HEK293 (cell line): Measurements from ENCODE around the gene CD19.

Source experiments
- CTCF ChIA-PET: fragments of 350-600 bp; formaldehyde crosslinking; extraction: SDS; loops from one replicate; lab custom pipeline; 2021; ENCODE audit warnings: antibody characterized with exemption; lab: Yijun Ruan, JAX
- POLR2A ChIA-PET: fragments of 300-600 bp; formaldehyde crosslinking; extraction: SDS; loops from one replicate; lab custom pipeline; 2020; ENCODE audit warnings: antibody characterized with exemption, inconsistent platforms; lab: Yijun Ruan, JAX
- H3K27ac ChIP-seq: fragments of 200-500 bp; sonication (Bioruptor generic); 2 replicates; pipeline ENCODE4 v1.5.1; 2014; ENCODE audit warnings: low read depth, low read length, control low read depth, inconsistent platforms; ENCODE audit errors: extremely low read depth
- H3K36me3 ChIP-seq, 2 experiments: fragments of 200-500 bp in 1 of 2; sonication (Bioruptor generic) in 1 of 2; 1 replicate in 1 of 2; 2 replicates in 1 of 2; pipeline ENCODE4 v1.5.1; 2014 to 2017; ENCODE audit warnings: inconsistent platforms in 2 of 2, low read length in 2 of 2; ENCODE audit not compliant: control insufficient read depth in 2 of 2, insufficient read depth in 1 of 2
- H3K4me1 ChIP-seq: fragments of 200-500 bp; sonication (Bioruptor generic); 2 replicates; pipeline ENCODE4 v1.5.1; 2014; ENCODE audit warnings: mild to moderate bottlenecking, low read length, inconsistent platforms; ENCODE audit not compliant: control insufficient read depth, insufficient read depth
- H3K4me3 ChIP-seq: 2 replicates; pipeline ENCODE4 v1.5.1; 2011; ENCODE audit warnings: low read depth, mild to moderate bottlenecking, control low read depth, low read length, moderate library complexity
- H3K9me3 ChIP-seq: fragments of 200-500 bp; sonication (Bioruptor generic); 2 replicates; pipeline ENCODE4 v1.5.1; 2014; ENCODE audit warnings: low read depth, low read length, inconsistent platforms; ENCODE audit not compliant: control insufficient read depth, insufficient read depth
- EGR2 ChIP-seq: fragments of 450-650 bp; formaldehyde crosslinking; IDR thresholded peaks from 2 replicates; pipeline ENCODE4 v1.5.1; 2016; ENCODE audit warnings: low read depth, missing biosample characterization, missing genetic modification characterization
- HIC1 ChIP-seq: fragments of 450-650 bp; formaldehyde crosslinking; IDR thresholded peaks from 2 replicates; pipeline ENCODE4 v1.5.1; 2016; ENCODE audit warnings: missing biosample characterization, missing genetic modification characterization
- OSR2 ChIP-seq: fragments of 450-650 bp; formaldehyde crosslinking; IDR thresholded peaks from 2 replicates; pipeline ENCODE4 v1.5.1; 2016; ENCODE audit warnings: missing biosample characterization, missing genetic modification characterization
- RBAK ChIP-seq: fragments of 450-650 bp; formaldehyde crosslinking; IDR thresholded peaks from 2 replicates; pipeline ENCODE4 v1.5.1; 2016; ENCODE audit warnings: missing biosample characterization, missing genetic modification characterization
- SETDB1 ChIP-seq: IDR thresholded peaks from one replicate; pipeline ENCODE4 v1.6.1; 2017; ENCODE audit warnings: mild to moderate bottlenecking, low read length, moderate library complexity, mixed read lengths; ENCODE audit not compliant: insufficient read length
- ZNF121 ChIP-seq: fragments of 450-650 bp; formaldehyde crosslinking; IDR thresholded peaks from 2 replicates; pipeline ENCODE4 v1.5.1; 2016; ENCODE audit warnings: missing biosample characterization, missing genetic modification characterization
- ZNF138 ChIP-seq: fragments of 450-650 bp; formaldehyde crosslinking; IDR thresholded peaks from 2 replicates; pipeline ENCODE4 v1.5.1; 2016; ENCODE audit warnings: missing biosample characterization, missing genetic modification characterization, borderline replicate concordance
- ZNF148 ChIP-seq: fragments of 450-650 bp; formaldehyde crosslinking; IDR thresholded peaks from 2 replicates; pipeline ENCODE4 v1.5.0; 2017; ENCODE audit warnings: missing biosample characterization, missing genetic modification characterization, borderline replicate concordance
- ZNF169 ChIP-seq: fragments of 450-650 bp; formaldehyde crosslinking; IDR thresholded peaks from 2 replicates; pipeline ENCODE4 v1.5.1; 2016; ENCODE audit warnings: missing biosample characterization, missing genetic modification characterization
- ZNF19 ChIP-seq: fragments of 450-650 bp; formaldehyde crosslinking; IDR thresholded peaks from 2 replicates; pipeline ENCODE4; 2016; ENCODE audit warnings: missing biosample characterization, missing genetic modification characterization, low read depth
- ZNF266 ChIP-seq: fragments of 450-650 bp; formaldehyde crosslinking; IDR thresholded peaks from 2 replicates; pipeline ENCODE4 v1.5.1; 2016; ENCODE audit warnings: missing biosample characterization, missing genetic modification characterization, low read depth
- ZNF341 ChIP-seq: fragments of 450-650 bp; formaldehyde crosslinking; IDR thresholded peaks from 2 replicates; pipeline ENCODE4; 2016; ENCODE audit warnings: low read depth, missing biosample characterization, missing genetic modification characterization
- ZNF473 ChIP-seq: fragments of 450-650 bp; formaldehyde crosslinking; IDR thresholded peaks from 2 replicates; pipeline ENCODE4 v1.5.1; 2017; ENCODE audit warnings: missing biosample characterization, missing genetic modification characterization
- ZNF514 ChIP-seq: fragments of 450-650 bp; formaldehyde crosslinking; IDR thresholded peaks from 2 replicates; pipeline ENCODE4 v1.5.1; 2016; ENCODE audit warnings: missing biosample characterization, missing genetic modification characterization
- ZNF585B ChIP-seq: fragments of 450-650 bp; formaldehyde crosslinking; IDR thresholded peaks from 2 replicates; pipeline ENCODE4 v1.5.1; 2016; ENCODE audit warnings: missing biosample characterization, missing genetic modification characterization
- ZNF843 ChIP-seq: fragments of 450-650 bp; formaldehyde crosslinking; IDR thresholded peaks from 2 replicates; pipeline ENCODE4 v1.5.1; 2016; ENCODE audit warnings: missing biosample characterization, missing genetic modification characterization
- ZSCAN18 ChIP-seq: fragments of 450-650 bp; formaldehyde crosslinking; IDR thresholded peaks from 2 replicates; pipeline ENCODE4 v1.5.1; 2016; ENCODE audit warnings: missing biosample characterization, missing genetic modification characterization
- TF ChIP-seq, protein P1 (sequence below): fragments of 450-650 bp; formaldehyde crosslinking; IDR thresholded peaks from 2 replicates; pipeline ENCODE4; 2016; ENCODE audit warnings: missing biosample characterization, missing genetic modification characterization
- TF ChIP-seq, protein P2 (sequence below): fragments of 450-650 bp; formaldehyde crosslinking; IDR thresholded peaks from 2 replicates; pipeline ENCODE4 v1.5.1; 2017; ENCODE audit warnings: missing biosample characterization, missing genetic modification characterization
- TF ChIP-seq, protein P3 (sequence below): fragments of 450-650 bp; IDR thresholded peaks from 2 replicates; pipeline ENCODE4 v1.5.1; 2018; ENCODE audit warnings: missing biosample characterization, missing genetic modification characterization
- TF ChIP-seq, protein P4 (sequence below): fragments of 450-650 bp; formaldehyde crosslinking; IDR thresholded peaks from 2 replicates; pipeline ENCODE4 v1.5.1; 2016; ENCODE audit warnings: missing biosample characterization, missing genetic modification characterization

Gene CD19

DNA sequence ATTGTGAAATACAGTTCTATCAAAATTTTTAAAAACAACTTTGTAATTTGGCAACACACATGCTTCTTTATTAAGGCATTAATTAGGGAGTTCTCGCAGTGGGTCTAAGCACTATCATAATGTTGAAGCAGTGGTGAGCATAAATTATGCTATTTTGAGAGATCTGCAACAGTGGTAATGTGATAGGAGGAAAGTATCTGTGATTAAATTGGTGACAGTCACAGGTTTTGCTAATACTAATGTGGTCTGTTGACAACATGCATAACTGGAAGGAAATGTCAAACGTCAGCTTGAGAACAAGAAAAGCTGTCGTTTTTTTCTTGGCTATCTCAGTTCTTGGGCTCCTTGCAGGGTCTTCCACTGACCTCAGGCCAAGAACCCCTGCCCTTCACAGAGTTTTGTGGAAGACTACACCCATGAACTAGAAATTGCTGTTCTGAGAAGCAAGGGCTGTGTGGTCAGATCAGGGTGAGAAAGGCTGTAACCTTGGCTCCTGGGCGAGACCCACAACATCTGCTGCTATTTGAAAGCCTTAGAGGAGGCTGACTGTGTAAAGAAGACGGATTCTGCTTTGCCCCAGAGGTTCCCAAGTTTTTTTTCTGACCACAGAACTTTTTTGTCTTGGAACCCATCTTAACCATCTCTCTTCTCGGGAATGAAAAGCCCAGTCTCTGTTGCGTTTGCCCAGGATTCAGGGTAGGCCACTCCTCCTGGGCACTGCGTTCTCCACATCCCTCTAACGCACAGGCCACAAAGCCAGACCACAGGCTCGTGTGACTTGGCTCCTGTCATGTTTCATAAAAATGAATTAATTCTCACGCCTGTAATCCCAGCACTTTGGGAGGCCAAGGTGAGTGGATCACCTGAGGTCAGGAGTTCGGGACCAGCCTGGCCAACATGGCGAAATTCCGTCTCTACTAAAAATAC is 39.5 kb upstream of the CD19 start:
- CTCF ChIA-PET: no interaction called here
- TF ChIP-seq ZNF148 (tag by site-specific recombination): no peak

DNA sequence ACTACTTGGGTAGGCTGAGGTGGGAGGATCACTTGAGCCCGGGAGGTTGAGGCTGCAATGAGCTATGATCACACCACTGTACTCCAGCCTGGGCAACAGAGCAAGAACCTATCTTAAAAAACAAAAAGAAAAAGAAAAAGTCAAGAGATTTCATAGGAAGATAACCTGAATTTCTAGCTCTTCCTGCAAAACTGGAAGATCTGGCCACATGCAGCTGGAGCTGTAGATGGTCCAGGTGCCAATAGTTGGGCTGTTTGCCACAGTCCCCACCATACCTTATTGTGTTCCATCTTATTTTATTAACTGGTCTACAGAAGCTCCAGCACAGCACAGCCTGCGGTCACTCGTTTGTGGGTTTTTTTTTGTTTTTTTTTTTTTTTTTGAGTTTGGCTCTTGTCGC is 38.5 kb upstream of the CD19 start:
- Histone ChIP-seq H3K9me3 (no peaks in the 10 kb centered on the region), H3K27ac (no peak overlapping the region), H3K4me1 (no peaks in the 10 kb centered on the region), H3K4me3 (no peak overlapping the region), H3K36me3 (peaks cover 0 to 17% of the 10 kb centered on the region in 2 experiments; a peak in 2 of 3 replicates)
- ChIA-PET POLR2A (no interaction called here), CTCF (no interaction called here)
- TF ChIP-seq, protein P1, sequence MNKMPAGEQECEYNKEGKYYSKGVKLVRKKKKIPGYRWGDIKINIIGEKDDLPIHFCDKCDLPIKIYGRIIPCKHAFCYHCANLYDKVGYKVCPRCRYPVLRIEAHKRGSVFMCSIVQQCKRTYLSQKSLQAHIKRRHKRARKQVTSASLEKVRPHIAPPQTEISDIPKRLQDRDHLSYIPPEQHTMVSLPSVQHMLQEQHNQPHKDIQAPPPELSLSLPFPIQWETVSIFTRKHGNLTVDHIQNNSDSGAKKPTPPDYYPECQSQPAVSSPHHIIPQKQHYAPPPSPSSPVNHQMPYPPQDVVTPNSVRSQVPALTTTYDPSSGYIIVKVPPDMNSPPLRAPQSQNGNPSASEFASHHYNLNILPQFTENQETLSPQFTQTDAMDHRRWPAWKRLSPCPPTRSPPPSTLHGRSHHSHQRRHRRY (tag by site-specific recombination): no peak
- no peak for TF ChIP-seq RBAK
- no peak for TF ChIP-seq ZNF514
- no peak for TF ChIP-seq ZNF843
- TF ChIP-seq EGR2 (tag by site-specific recombination): no peak
- no peak for TF ChIP-seq ZNF585B (tag by site-specific recombination)
- no peak for TF ChIP-seq ZNF341 (tag by site-specific recombination)
- TF ChIP-seq HIC1: no peak
- TF ChIP-seq SETDB1: no peak
- TF ChIP-seq ZNF138 (tag by site-specific recombination): no peak
- TF ChIP-seq ZNF169 (tag by site-specific recombination): no peak
- TF ChIP-seq, protein P2, sequence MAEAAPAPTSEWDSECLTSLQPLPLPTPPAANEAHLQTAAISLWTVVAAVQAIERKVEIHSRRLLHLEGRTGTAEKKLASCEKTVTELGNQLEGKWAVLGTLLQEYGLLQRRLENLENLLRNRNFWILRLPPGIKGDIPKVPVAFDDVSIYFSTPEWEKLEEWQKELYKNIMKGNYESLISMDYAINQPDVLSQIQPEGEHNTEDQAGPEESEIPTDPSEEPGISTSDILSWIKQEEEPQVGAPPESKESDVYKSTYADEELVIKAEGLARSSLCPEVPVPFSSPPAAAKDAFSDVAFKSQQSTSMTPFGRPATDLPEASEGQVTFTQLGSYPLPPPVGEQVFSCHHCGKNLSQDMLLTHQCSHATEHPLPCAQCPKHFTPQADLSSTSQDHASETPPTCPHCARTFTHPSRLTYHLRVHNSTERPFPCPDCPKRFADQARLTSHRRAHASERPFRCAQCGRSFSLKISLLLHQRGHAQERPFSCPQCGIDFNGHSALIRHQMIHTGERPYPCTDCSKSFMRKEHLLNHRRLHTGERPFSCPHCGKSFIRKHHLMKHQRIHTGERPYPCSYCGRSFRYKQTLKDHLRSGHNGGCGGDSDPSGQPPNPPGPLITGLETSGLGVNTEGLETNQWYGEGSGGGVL: no peak
- TF ChIP-seq ZSCAN18 (tag by site-specific recombination): no peak
- no peak for TF ChIP-seq ZNF19 (tag by site-specific recombination)
- TF ChIP-seq, protein P3, sequence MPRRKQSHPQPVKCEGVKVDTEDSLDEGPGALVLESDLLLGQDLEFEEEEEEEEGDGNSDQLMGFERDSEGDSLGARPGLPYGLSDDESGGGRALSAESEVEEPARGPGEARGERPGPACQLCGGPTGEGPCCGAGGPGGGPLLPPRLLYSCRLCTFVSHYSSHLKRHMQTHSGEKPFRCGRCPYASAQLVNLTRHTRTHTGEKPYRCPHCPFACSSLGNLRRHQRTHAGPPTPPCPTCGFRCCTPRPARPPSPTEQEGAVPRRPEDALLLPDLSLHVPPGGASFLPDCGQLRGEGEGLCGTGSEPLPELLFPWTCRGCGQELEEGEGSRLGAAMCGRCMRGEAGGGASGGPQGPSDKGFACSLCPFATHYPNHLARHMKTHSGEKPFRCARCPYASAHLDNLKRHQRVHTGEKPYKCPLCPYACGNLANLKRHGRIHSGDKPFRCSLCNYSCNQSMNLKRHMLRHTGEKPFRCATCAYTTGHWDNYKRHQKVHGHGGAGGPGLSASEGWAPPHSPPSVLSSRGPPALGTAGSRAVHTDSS (tag by site-specific recombination): no peak
- TF ChIP-seq, protein P4, sequence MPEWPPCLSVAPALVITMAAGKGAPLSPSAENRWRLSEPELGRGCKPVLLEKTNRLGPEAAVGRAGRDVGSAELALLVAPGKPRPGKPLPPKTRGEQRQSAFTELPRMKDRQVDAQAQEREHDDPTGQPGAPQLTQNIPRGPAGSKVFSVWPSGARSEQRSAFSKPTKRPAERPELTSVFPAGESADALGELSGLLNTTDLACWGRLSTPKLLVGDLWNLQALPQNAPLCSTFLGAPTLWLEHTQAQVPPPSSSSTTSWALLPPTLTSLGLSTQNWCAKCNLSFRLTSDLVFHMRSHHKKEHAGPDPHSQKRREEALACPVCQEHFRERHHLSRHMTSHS (tag by site-specific recombination): no peak
- TF ChIP-seq OSR2 (tag by site-specific recombination): no peak
- no peak for TF ChIP-seq ZNF473 (tag by site-specific recombination)
- TF ChIP-seq ZNF266 (tag by site-specific recombination): no peak
- no peak for TF ChIP-seq ZNF121 (tag by site-specific recombination)

More for the DNA sequence above, 39.5 kb upstream of the CD19 start:
- Histone ChIP-seq H3K4me1 (no peaks in the 10 kb centered on the region), H3K36me3 (peaks cover 0 to 18% of the 10 kb centered on the region in 2 experiments; a peak in 2 of 3 replicates), H3K27ac (no peak overlapping the region), H3K9me3 (no peaks in the 10 kb centered on the region), H3K4me3 (no peak overlapping the region)
- POLR2A ChIA-PET: no interaction called here
